Endometrial microvascular endothelial cells (primary cell): ENCODE results near the gene ALDH3B1. TPM values are rescaled to one million over a fixed set of nuclear protein-coding genes. Genes with fewer than 3 reads are reported as not detected.

Experiments
- total RNA-seq: library from RNA; depleted of rRNA; stranded (reverse); fragments of >200 nt; gene quantifications from one replicate; pipeline ENCODE4 v1.2.3, GENCODE V29; 2015; ENCODE audit errors: inconsistent ontology term

ALDH3B1 gene
- total RNA-seq, 1 donor from 2014 or later, result 0.09 TPM

Other genes starting within 250 kb of the ALDH3B1 start
- gene UNC93B1, start 6.2 kb upstream of the ALDH3B1 start, total RNA-seq, result 11.9 TPM
- 204 TPM for gene NDUFS8, start 20.4 kb downstream of the ALDH3B1 start, total RNA-seq
- gene TCIRG1, start 28.7 kb downstream of the ALDH3B1 start, total RNA-seq, result 104 TPM
- 22.2 TPM for gene CHKA, start 111.1 kb downstream of the ALDH3B1 start, total RNA-seq
- gene KMT5B, start 203.0 kb downstream of the ALDH3B1 start, total RNA-seq, result 10.8 TPM